Ishikawa (cell line): ENCODE results near the gene TSPAN9.

Experiments used
- CREB1 ChIP-seq: IDR thresholded peaks from 2 replicates; pipeline ENCODE4 v1.6.1; 2012; ENCODE audit warnings: low read depth
- NFIC ChIP-seq: IDR thresholded peaks from 2 replicates; pipeline ENCODE4 v1.6.1; 2012
- RAD21 ChIP-seq: IDR thresholded peaks from 2 replicates; pipeline ENCODE4 v1.6.1; 2012; ENCODE audit warnings: low read depth
- TEAD4 ChIP-seq: IDR thresholded peaks from 2 replicates; pipeline ENCODE4 v1.6.1; 2012
- USF1 ChIP-seq: IDR thresholded peaks from 2 replicates; pipeline ENCODE4 v1.6.1; 2012
- YY1 ChIP-seq: IDR thresholded peaks from 2 replicates; pipeline ENCODE4 v1.6.1; 2012; ENCODE audit warnings: low read depth
- TF ChIP-seq, protein P1 (sequence below): IDR thresholded peaks from 2 replicates; pipeline ENCODE4 v1.6.1; 2012; ENCODE audit warnings: low read depth, mild to moderate bottlenecking

DNA sequence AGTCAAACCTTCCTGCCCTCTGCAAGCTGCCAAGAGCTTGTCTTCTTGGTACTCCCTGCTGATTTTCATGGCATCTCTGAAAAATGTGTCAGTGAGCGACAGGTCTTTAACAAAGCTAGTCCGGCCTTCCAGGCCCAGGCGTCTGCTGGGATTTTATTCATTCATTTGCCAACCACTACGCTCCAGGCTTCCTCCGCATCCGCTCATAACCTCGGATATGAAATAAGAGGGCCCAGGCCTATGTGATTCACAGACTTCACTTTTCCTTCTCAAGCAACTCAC is 13.8 kb downstream of the TSPAN9 start:
- TF ChIP-seq USF1 (no peak), NFIC (no peak), YY1 (no peak), CREB1 (no peak), RAD21 (no peak), TEAD4 (no peak)
- TF ChIP-seq, protein P1, sequence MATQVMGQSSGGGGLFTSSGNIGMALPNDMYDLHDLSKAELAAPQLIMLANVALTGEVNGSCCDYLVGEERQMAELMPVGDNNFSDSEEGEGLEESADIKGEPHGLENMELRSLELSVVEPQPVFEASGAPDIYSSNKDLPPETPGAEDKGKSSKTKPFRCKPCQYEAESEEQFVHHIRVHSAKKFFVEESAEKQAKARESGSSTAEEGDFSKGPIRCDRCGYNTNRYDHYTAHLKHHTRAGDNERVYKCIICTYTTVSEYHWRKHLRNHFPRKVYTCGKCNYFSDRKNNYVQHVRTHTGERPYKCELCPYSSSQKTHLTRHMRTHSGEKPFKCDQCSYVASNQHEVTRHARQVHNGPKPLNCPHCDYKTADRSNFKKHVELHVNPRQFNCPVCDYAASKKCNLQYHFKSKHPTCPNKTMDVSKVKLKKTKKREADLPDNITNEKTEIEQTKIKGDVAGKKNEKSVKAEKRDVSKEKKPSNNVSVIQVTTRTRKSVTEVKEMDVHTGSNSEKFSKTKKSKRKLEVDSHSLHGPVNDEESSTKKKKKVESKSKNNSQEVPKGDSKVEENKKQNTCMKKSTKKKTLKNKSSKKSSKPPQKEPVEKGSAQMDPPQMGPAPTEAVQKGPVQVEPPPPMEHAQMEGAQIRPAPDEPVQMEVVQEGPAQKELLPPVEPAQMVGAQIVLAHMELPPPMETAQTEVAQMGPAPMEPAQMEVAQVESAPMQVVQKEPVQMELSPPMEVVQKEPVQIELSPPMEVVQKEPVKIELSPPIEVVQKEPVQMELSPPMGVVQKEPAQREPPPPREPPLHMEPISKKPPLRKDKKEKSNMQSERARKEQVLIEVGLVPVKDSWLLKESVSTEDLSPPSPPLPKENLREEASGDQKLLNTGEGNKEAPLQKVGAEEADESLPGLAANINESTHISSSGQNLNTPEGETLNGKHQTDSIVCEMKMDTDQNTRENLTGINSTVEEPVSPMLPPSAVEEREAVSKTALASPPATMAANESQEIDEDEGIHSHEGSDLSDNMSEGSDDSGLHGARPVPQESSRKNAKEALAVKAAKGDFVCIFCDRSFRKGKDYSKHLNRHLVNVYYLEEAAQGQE: no peak
